SU-DHL-6 (cell line): ENCODE data around the gene TUFT1.

Experiments used
- CTCF ChIP-seq: fragments of 200-600 bp; sonication (generic); IDR thresholded peaks from one replicate; pipeline ENCODE4 v1.5.1; 2017; ENCODE audit warnings: antibody characterized with exemption, mild to moderate bottlenecking, low read length, moderate library complexity; ENCODE audit not compliant: insufficient read depth, poor library complexity, severe bottlenecking
- EZH2phosphoT487 ChIP-seq: fragments of 200-600 bp; sonication (generic), shearing (Covaris generic); conservative IDR thresholded peaks from 2 replicates; pipeline ENCODE4 v1.6.1; 2018; ENCODE audit warnings: mild to moderate bottlenecking, antibody characterized with exemption, low read length, moderate library complexity, mixed read lengths

DNA sequence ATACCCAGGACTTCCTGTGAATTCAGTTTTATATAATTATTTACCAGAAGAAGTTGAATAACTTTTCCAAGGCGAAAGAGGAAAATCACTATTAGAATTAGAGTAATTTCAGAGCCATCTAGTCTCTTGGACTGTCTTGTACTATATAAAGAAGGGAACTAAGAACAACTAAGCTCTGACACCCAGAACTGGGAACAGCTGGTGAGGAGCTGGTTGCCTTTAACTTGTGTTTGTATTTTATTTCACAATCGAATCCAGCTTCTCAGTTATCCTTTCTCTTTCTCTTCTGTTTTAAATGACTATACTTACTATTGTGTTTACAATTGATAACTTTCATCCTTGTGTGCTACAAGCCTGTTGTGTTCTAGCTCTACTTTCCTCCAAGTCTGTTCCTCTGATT is 80.2 kb downstream of the TUFT1 start:
- TF ChIP-seq CTCF: no peak
- no peak for TF ChIP-seq EZH2phosphoT487
